H1 (cell line): Measurements from ENCODE around the gene GPC1. TPM values are rescaled to one million over a fixed set of nuclear protein-coding genes. Genes with fewer than 3 reads are reported as not detected.

Experiments
- CEBPB ChIP-seq: IDR thresholded peaks from 2 replicates; pipeline ENCODE4 v1.6.1; 2012; ENCODE audit warnings: low read depth, low read length
- CHD7 ChIP-seq: fragments of 300-600 bp; sonication (generic); IDR thresholded peaks from 2 replicates; pipeline ENCODE4 v1.7.1; 2012; ENCODE audit warnings: low read length, moderate library complexity, mild to moderate bottlenecking, inconsistent platforms; ENCODE audit not compliant: insufficient replicate concordance
- CREB1 ChIP-seq: IDR thresholded peaks from 2 replicates; pipeline ENCODE4 v1.6.1; 2012; ENCODE audit warnings: inconsistent platforms
- GTF2F1 ChIP-seq: IDR thresholded peaks from 2 replicates; pipeline ENCODE4 v1.6.1; 2012; ENCODE audit warnings: low read depth, low read length, improper control_type of control experiment, borderline replicate concordance
- HDAC6 ChIP-seq: IDR thresholded peaks from one replicate; pipeline ENCODE4 v1.7.1; 2012; ENCODE audit warnings: low read depth, mild to moderate bottlenecking, inconsistent platforms, low read length, moderate library complexity
- POLR2AphosphoS5 ChIP-seq: IDR thresholded peaks from 2 replicates; pipeline ENCODE4 v1.6.1; 2011; ENCODE audit warnings: low read depth, low read length
- RXRA ChIP-seq: IDR thresholded peaks from 2 replicates; pipeline ENCODE4 v1.6.1; 2011; ENCODE audit warnings: low read depth, mild to moderate bottlenecking, low read length, moderate library complexity; ENCODE audit not compliant: insufficient read depth
- ZNF274 ChIP-seq: IDR thresholded peaks from 2 replicates; pipeline ENCODE4 v1.7.0; 2012; ENCODE audit warnings: low read length, borderline replicate concordance; ENCODE audit errors: extremely low read depth
- polyA plus RNA-seq, 7 experiments: library from polyadenylated mRNA; depleted of rRNA in 3 of 7; stranded (reverse) in 5 of 7; unstranded in 2 of 7; fragments of >200 nt in 5 of 7; fragments of 200-250 nt in 2 of 7; gene quantifications; 1 replicate in 5 of 7; 2 replicates in 1 of 7; 4 replicates in 1 of 7; pipeline versions ENCODE4 v1.2.1 to v1.2.3, GENCODE V29; 2011 to 2013; ENCODE audit warnings: missing spikeins in 2 of 7, mixed read lengths in 2 of 7
- total RNA-seq: library from RNA; stranded (reverse); fragmentation: NEBNext Ultra II Directional; extraction: Animal tissue kit (Norgen Biotek cat#: 25700); gene quantifications from 2 replicates; pipeline ENCODE4 v1.2.1, GENCODE V29; 2021
- TF ChIP-seq, protein P1 (sequence below), 3 experiments: IDR thresholded peaks; 1 replicate in 2 of 3; 2 replicates in 1 of 3; pipeline versions ENCODE4 v1.5.1 to v1.6.1; 2011; ENCODE audit warnings: low read length in 3 of 3, mild to moderate bottlenecking in 3 of 3, inconsistent platforms in 2 of 3, low read depth in 1 of 3, moderate library complexity in 1 of 3; ENCODE audit not compliant: insufficient read depth in 1 of 3; ENCODE audit errors: control extremely low read depth in 1 of 3

GPC1 gene
- total and polyA plus RNA-seq, 2 of the 8 experiments (the other 6 are each of a cell fraction or from before 2014, with no cell fraction given): 21.9 to 28.3 TPM

GRCh38 chr2:240463866-240464481, 28.5 kb downstream of the GPC1 start (continued):
- no peak for TF ChIP-seq CHD7
- TF ChIP-seq, protein P1, sequence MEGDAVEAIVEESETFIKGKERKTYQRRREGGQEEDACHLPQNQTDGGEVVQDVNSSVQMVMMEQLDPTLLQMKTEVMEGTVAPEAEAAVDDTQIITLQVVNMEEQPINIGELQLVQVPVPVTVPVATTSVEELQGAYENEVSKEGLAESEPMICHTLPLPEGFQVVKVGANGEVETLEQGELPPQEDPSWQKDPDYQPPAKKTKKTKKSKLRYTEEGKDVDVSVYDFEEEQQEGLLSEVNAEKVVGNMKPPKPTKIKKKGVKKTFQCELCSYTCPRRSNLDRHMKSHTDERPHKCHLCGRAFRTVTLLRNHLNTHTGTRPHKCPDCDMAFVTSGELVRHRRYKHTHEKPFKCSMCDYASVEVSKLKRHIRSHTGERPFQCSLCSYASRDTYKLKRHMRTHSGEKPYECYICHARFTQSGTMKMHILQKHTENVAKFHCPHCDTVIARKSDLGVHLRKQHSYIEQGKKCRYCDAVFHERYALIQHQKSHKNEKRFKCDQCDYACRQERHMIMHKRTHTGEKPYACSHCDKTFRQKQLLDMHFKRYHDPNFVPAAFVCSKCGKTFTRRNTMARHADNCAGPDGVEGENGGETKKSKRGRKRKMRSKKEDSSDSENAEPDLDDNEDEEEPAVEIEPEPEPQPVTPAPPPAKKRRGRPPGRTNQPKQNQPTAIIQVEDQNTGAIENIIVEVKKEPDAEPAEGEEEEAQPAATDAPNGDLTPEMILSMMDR (IDR thresholded peaks at IDR 0.05; ENCODE audit: control extremely low read depth in 1 of 3, insufficient read depth in 1 of 3, low read depth in 1 of 3, low read length in 3 of 3): no peak
- no peak for TF ChIP-seq CREB1
- TF ChIP-seq POLR2AphosphoS5: no peak
- TF ChIP-seq RXRA: no peak
- TF ChIP-seq HDAC6: no peak
- TF ChIP-seq CEBPB: no peak
- TF ChIP-seq GTF2F1: no peak
- no peak for TF ChIP-seq ZNF274
